ENCODE measurements around the gene SFXN2.
"Not testable (repeated sequence)": the region's sequence is repeated elsewhere in the genome, so short reads cannot be mapped to it uniquely, and the experiment has no call there.

SFXN2 gene

GRCh38 chr10:102723989-102724388, 9.6 kb downstream of the SFXN2 start:
- no peak for DNase-seq

GRCh38 chr10:102726274-102726673, 11.8 kb downstream of the SFXN2 start:
- peak; percentile 50 for DNase-seq

GRCh38 chr10:102727037-102727818, 12.8 kb downstream of the SFXN2 start:
- no peak for DNase-seq

GRCh38 chr10:102729029-102730026, 14.9 kb downstream of the SFXN2 start:
- peak; percentile 45 for DNase-seq

GRCh38 chr10:102731222-102731800, 16.9 kb downstream of the SFXN2 start:
- no peak for DNase-seq

GRCh38 chr10:102732661-102733060, 18.2 kb downstream of the SFXN2 start:
- no peak for DNase-seq

GRCh38 chr10:102735065-102735562, 20.7 kb downstream of the SFXN2 start:
- peak; percentile 7 for DNase-seq

GRCh38 chr10:102738692-102739121, 24.3 kb downstream of the SFXN2 start:
- no peak for DNase-seq

- no peak for DNase-seq
Observed at GRCh38 chr10:102740229-102740628, 25.8 kb downstream of the SFXN2 start.

GRCh38 chr10:102741726-102742237, 27.3 kb downstream of the SFXN2 start:
- DNase-seq, result no peak

- DNase-seq, result not testable (repeated sequence)
Observed at GRCh38 chr10:102742313-102742712, 27.9 kb downstream of the SFXN2 start.

- DNase-seq, result no peak
Observed at GRCh38 chr10:102743078-102743587, 28.7 kb downstream of the SFXN2 start.

GRCh38 chr10:102743588-102744373, 29.3 kb downstream of the SFXN2 start, which contains the start of gene WBP1L:
Gene WBP1L, plus strand, starts transcription at chr10:102743948. Its CDS starts 106 bp downstream, at chr10:102744054.
- DNase-seq, result peak; percentile 98

- DNase-seq, result peak; percentile 10
Observed at GRCh38 chr10:102744374-102745051, 30.1 kb downstream of the SFXN2 start.

- no peak for DNase-seq
Observed at GRCh38 chr10:102745157-102745556, 30.7 kb downstream of the SFXN2 start.

GRCh38 chr10:102752266-102752930, 38.0 kb downstream of the SFXN2 start:
- DNase-seq, result no peak

- DNase-seq, result peak; percentile 24
Observed at GRCh38 chr10:102752934-102753664, 38.7 kb downstream of the SFXN2 start.

- DNase-seq, result no peak
Observed at GRCh38 chr10:102753718-102754117, 39.3 kb downstream of the SFXN2 start.

GRCh38 chr10:102757323-102757722, 42.9 kb downstream of the SFXN2 start:
- DNase-seq, result no peak
